GM12801 (cell line): ENCODE measurements around the gene SLC2A13.

Experiments
- TF ChIP-seq, protein P1 (sequence below): IDR thresholded peaks from one replicate; pipeline ENCODE4 v1.5.1; 2011; ENCODE audit warnings: control low read depth; ENCODE audit not compliant: insufficient read length; ENCODE audit errors: extremely low read depth

SLC2A13 gene

DNA sequence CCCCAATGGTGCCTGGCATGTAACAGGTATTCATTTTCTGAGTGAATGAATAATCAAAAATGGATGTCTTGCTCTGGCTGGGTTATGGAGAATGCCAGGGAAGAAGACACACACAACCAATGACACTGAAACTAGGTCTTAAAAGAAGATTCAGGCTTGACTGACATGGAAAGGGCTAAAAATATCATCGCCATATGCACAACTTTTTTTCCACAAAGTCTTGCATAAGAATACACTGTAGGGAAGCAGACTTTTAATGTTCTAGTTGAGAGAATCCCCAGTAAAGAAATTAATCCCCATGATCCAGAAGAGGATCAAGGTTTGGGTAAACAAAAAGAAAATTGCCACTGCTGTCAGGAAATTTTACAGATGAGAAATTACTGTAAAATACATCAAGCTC is 116.4 kb downstream of the SLC2A13 start:
- TF ChIP-seq, protein P1, sequence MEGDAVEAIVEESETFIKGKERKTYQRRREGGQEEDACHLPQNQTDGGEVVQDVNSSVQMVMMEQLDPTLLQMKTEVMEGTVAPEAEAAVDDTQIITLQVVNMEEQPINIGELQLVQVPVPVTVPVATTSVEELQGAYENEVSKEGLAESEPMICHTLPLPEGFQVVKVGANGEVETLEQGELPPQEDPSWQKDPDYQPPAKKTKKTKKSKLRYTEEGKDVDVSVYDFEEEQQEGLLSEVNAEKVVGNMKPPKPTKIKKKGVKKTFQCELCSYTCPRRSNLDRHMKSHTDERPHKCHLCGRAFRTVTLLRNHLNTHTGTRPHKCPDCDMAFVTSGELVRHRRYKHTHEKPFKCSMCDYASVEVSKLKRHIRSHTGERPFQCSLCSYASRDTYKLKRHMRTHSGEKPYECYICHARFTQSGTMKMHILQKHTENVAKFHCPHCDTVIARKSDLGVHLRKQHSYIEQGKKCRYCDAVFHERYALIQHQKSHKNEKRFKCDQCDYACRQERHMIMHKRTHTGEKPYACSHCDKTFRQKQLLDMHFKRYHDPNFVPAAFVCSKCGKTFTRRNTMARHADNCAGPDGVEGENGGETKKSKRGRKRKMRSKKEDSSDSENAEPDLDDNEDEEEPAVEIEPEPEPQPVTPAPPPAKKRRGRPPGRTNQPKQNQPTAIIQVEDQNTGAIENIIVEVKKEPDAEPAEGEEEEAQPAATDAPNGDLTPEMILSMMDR, result no peak

DNA sequence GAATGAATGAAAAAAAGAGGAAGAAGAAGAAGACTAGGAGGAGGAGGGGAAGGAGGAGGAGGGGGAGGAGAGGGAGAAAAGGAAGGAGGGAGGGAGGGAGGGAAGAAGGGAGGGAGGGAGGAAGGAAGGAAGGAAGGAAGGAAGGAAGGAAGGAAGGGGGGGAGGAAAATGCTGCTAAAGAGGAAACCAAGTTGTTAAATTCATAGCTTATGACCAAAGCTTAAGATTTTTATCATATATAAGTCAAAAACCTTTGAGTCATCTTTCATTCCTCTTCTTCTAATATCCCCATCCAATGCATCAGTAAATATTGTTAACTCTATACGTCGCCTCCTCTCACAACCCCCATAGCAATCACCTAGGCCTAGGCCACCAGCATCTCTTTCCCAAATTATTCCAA is 117.3 kb downstream of the SLC2A13 start:
- TF ChIP-seq, protein P1, result no peak

DNA sequence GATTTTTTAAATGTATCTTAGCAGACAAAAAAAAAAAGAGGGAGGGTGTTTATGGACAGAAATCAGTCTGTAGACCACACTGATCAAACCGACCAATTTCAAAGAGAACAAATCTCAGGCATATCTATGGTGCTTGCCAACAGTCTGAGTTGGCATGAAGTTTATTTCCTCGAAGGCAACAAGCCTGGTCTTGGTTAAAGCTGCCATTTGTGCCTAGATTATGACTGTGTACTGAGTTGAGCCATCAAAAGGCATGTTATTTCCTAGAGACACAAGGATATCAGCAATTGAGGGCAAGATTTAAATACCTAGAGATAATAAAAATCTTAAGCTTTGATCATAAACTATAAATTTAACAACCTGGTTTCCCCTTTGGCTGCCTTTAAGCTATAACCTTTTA is 119.2 kb downstream of the SLC2A13 start:
- TF ChIP-seq, protein P1, result no peak

DNA sequence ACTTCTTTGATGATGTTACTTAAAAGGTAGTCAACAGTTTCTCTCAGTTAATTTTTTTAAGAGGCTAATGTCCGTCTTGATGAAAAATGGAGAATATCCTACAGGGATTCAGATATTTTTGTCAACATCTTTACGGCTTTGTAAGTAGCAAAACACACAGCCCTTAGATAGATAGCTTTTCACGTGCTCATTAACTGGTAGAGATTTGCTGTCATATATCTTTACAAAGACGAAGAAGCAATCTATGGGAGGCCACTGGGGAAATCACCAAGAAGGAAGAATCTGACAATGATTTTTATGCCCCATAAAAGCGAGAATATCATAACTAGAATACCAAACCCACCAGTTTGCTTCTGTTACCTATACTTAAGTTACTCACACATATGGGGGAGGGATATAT is 121.2 kb downstream of the SLC2A13 start:
- TF ChIP-seq, protein P1, result no peak

DNA sequence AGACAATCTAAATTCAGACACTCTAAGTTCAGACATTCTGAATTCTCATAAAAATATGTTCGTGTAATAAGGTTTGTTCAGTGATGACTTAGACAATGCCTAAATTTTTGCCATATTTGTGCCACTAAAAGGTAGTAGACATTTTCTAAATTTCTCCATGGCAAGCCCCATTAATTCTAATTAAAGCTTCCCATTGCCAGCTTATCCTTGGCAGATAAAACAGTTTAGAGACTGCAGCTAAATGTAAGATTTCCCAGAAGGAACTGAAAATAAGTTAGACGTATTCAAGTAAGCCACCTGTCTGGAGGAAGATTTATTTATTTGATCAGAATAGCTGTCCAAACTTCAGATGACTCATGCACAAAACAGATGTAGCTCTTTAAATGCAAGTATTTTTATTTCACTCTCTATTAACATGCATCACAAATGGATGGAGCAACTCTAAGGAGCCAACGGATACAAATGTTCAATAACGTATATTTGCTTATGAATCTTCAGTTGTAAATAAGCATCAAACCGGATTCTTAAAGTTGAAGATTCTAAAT is 130.4 kb downstream of the SLC2A13 start:
- TF ChIP-seq, protein P1, result no peak

DNA sequence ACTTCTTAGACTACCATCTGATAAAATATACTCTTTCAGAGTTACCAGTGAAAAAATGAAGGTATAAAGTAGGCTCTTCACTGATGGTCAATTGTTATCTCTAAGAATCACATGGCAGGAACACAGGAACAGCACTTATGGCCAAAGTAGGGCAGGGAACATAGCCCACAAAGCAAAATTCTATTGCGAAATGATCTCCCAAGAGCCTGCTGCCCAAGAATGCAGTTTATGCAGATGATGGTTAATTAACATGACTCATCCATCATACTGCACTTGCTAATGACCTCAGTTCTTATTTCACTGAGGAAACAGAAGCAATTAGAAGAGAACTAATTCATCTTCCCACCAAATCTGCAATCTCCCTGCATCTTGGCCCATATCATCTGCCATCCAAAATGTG is 133.8 kb downstream of the SLC2A13 start:
- TF ChIP-seq, protein P1, result no peak

DNA sequence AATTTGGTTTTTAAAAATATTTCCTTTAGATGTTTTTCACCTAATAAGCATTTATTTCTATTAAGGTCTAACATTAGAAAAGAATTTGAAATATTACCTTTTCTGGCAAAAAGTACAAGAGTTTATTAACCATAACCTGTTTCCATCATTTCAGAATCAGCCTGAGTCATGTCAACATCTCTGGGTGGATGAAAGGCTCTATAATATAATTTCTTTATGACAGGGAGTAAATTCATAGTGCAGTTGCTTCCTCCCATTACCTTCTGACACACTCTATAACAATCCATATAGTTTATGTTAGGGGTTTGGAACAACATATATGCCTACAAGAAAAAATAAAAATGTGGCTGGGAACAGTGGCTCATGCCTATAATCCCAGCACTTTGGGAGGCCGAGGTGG is 134.5 kb downstream of the SLC2A13 start:
- TF ChIP-seq, protein P1, result no peak

DNA sequence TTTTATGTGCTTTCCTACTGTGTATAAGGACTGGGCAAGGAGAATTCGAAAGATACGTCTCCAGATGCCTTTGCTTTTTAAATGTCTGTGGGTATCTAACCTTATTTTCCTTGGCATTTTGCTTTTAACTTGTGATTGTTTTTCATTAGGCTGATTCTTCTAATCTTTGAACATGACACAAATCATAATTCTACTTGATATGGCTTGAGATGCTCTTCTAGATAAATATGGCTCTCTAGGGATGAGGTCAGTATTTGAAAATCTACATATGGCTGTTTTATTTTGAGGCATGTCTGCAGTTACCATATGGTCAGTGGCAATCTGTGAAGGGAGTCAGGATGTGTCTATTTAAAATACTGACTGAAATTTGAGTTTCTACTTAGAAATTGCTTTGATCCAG is 139.2 kb downstream of the SLC2A13 start:
- TF ChIP-seq, protein P1, result no peak
